KMS-11 (cell line): ENCODE results near the gene MX2.

Source experiments
- H2AFZ ChIP-seq: fragments of 200-600 bp; sonication (generic); 2 replicates; pipeline ENCODE4 v1.6.1; 2016; ENCODE audit warnings: antibody characterized with exemption, mixed run types, low read depth
- H3K27ac ChIP-seq: fragments of 200-600 bp; sonication (generic); 2 replicates; pipeline ENCODE4 v1.6.1; 2016; ENCODE audit warnings: mild to moderate bottlenecking, mixed run types
- H3K27me3 ChIP-seq: fragments of 200-600 bp; sonication (generic); 2 replicates; pipeline ENCODE4 v1.6.1; 2017; ENCODE audit warnings: mild to moderate bottlenecking, low read depth, mixed run types, moderate library complexity; ENCODE audit not compliant: insufficient read depth
- H3K36me3 ChIP-seq: fragments of 200-600 bp; sonication (generic); 2 replicates; pipeline ENCODE4 v1.6.1; 2017; ENCODE audit warnings: mild to moderate bottlenecking, mixed run types; ENCODE audit not compliant: insufficient read depth
- H3K4me1 ChIP-seq: fragments of 200-600 bp; sonication (generic); 2 replicates; pipeline ENCODE4 v1.6.1; 2016; ENCODE audit warnings: mild to moderate bottlenecking, low read depth, mixed run types; ENCODE audit not compliant: poor library complexity, severe bottlenecking
- H3K4me2 ChIP-seq: fragments of 200-600 bp; sonication (generic); 2 replicates; pipeline ENCODE4 v1.7.0; 2016; ENCODE audit warnings: mild to moderate bottlenecking, mixed run types
- H3K4me3 ChIP-seq: fragments of 200-600 bp; sonication (generic); IDR thresholded peaks from 2 replicates; pipeline ENCODE4 v1.6.1; 2017; ENCODE audit warnings: low read depth, low read length, mixed read lengths; ENCODE audit not compliant: insufficient read depth
- H3K79me2 ChIP-seq: fragments of 200-600 bp; sonication (generic); 2 replicates; pipeline ENCODE4 v1.6.1; 2016; ENCODE audit warnings: low read depth, mixed run types; ENCODE audit not compliant: insufficient read depth
- H3K9ac ChIP-seq: fragments of 200-600 bp; sonication (generic); 2 replicates; pipeline ENCODE4 v1.6.1; 2016; ENCODE audit warnings: mild to moderate bottlenecking, mixed run types
- H4K20me1 ChIP-seq: fragments of 200-600 bp; sonication (generic); 2 replicates; pipeline ENCODE4 v1.6.1; 2016; ENCODE audit warnings: mild to moderate bottlenecking, mixed run types; ENCODE audit not compliant: insufficient read depth
- TF ChIP-seq, protein P1 (sequence below): fragments of 200-600 bp; sonication (generic); conservative IDR thresholded peaks from 2 replicates; pipeline ENCODE4 v1.6.1; 2017; ENCODE audit warnings: low read depth, mild to moderate bottlenecking, antibody characterized with exemption, low read length, moderate library complexity, mixed read lengths

MX2 gene

DNA sequence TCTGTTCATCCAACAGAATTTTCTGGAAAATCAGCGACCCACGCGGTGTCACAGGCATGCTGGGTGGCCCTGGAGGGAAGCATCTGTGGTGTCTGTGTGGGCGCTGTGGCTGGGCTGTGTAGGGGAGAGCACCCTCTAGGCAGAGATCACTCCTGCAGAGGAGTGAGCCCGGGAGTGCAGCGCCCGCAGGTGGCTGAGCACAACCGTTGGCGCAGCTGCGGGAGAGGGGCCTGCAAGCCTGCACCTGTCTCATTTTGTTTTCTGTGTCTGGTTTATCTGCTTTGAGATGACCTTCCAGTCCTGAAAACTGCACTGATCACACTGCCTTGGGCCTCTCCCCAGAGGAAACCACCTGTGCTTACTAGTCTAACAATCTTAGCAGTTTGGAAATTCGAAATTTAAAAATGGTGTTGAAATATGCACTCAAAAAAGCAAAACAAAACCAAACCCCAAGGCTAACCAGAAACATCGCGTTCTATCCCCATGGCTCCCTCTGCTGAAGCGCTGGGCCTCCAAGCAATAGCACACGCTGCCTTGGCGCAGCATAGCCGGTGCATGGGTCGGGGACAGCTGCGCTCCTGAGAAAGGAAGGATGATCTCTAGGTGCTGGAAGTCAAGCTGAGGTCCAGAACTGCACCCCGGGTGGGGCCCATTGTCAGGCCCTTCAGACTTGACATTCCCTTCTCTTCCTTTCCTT lies 40.5 kb upstream of the MX2 start:
- H3K79me2 ChIP-seq, result no peaks in the 10 kb centered on the region
- peak overlapping the region; percentile 53 for H3K4me2 ChIP-seq
- H2AFZ ChIP-seq, result peak overlapping the region; percentile 24; the same call in 1 of the 2 replicates
- H4K20me1 ChIP-seq, result no peaks in the 10 kb centered on the region
- no peaks in the 10 kb centered on the region for H3K36me3 ChIP-seq
- peak overlapping the region; percentile 50; the same call in 1 of the 2 replicates for H3K9ac ChIP-seq
- H3K4me3 ChIP-seq, result no peak overlapping the region
- TF ChIP-seq, protein P1, sequence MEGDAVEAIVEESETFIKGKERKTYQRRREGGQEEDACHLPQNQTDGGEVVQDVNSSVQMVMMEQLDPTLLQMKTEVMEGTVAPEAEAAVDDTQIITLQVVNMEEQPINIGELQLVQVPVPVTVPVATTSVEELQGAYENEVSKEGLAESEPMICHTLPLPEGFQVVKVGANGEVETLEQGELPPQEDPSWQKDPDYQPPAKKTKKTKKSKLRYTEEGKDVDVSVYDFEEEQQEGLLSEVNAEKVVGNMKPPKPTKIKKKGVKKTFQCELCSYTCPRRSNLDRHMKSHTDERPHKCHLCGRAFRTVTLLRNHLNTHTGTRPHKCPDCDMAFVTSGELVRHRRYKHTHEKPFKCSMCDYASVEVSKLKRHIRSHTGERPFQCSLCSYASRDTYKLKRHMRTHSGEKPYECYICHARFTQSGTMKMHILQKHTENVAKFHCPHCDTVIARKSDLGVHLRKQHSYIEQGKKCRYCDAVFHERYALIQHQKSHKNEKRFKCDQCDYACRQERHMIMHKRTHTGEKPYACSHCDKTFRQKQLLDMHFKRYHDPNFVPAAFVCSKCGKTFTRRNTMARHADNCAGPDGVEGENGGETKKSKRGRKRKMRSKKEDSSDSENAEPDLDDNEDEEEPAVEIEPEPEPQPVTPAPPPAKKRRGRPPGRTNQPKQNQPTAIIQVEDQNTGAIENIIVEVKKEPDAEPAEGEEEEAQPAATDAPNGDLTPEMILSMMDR, result no peak; the same call in 1 of the 2 replicates
- H3K27me3 ChIP-seq, result no peaks in the 10 kb centered on the region
- H3K4me1 ChIP-seq, result peaks cover 37% of the 10 kb centered on the region
- peak overlapping the region; percentile 83 for H3K27ac ChIP-seq

DNA sequence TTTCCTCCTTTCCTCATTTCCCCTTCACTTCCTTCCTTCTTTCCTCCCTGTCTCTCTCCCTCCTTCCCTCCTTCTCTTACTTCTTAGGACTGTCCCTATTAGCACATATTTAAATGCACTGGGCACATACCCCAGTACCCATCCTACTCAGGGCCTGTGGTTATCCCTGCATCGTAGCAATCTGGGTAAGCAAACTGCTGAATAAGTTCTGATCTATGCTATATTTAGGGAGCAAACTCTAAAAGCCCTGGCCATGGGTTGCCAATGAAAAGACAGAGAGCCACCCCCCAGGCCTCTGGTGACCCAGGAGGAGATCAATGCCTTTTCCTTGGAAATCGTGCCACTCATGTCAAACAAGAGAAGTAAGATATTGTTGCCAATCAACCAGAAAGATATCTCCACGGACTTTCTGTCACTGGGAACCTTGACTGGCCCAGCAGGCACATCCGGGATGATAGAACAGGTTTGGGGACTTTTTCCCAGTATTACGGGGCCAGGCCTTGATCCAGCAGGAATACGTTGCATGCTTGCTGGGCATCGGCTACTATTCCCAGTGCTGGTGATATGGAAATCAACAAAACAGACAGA lies 39.8 kb upstream of the MX2 start:
- Histone ChIP-seq H2AFZ (peak overlapping the region; percentile 24; the same call in 1 of the 2 replicates), H3K4me1 (peaks cover 37% of the 10 kb centered on the region)

DNA sequence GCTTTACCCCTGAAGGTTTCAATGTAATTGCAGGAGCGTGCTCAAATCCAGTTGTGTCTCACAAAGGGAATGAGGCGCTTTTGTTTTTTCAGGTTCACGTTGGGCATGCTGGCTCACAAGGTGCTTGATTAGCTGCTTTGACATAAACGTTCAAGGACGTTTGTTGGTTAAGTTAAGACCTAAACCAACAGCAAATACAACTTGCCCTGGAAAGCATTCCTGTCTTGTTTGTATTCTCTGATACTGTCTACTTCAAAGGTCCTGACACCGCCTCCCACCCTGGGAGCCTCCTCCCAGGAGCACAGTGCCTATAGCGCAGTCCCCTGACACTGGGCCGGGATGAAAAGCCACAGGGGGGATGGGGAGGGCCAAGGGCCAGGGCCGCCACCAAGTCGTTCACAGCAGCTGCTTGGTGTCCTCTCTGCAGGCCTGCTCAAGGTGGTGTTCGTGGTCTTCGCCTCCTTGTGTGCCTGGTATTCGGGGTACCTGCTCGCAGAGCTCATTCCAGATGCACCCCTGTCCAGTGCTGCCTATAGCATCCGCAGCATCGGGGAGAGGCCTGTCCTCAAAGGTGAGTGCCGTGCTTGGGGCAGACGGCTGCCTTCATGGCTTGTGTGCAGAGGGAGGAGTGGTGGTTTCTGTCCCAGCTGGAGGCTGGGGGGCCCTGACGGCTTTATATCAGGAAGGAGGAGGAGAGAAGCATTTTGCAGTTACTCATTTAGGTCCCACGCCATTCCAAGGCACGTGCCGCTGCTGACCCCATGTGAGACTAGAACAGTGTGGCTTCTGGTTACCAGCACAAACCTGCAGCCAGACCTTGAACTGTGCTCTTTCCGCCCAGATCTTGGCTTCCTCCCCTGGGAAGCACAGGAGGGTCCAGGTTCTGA lies 39.1 kb upstream of the MX2 start:
- Histone ChIP-seq H3K4me3 (no peak overlapping the region), H3K9ac (peak overlapping the region; percentile 50; the same call in 1 of the 2 replicates), H2AFZ (no peak overlapping the region), H3K4me2 (peak overlapping the region; percentile 53), H3K4me1 (peaks cover 37% of the 10 kb centered on the region), H4K20me1 (no peaks in the 10 kb centered on the region), H3K36me3 (no peaks in the 10 kb centered on the region), H3K79me2 (no peaks in the 10 kb centered on the region), H3K27me3 (no peaks in the 10 kb centered on the region), H3K27ac (peak overlapping the region; percentile 83)
- TF ChIP-seq, protein P1, result no peak

More for the DNA sequence above, 39.8 kb upstream of the MX2 start:
- Histone ChIP-seq H3K79me2 (no peaks in the 10 kb centered on the region), H3K27ac (peak overlapping the region; percentile 83), H3K9ac (peak overlapping the region; percentile 50; the same call in 1 of the 2 replicates), H4K20me1 (no peaks in the 10 kb centered on the region), H3K36me3 (no peaks in the 10 kb centered on the region), H3K4me2 (peak overlapping the region; percentile 53), H3K27me3 (no peaks in the 10 kb centered on the region), H3K4me3 (no peak overlapping the region)
- TF ChIP-seq, protein P1, result no peak

DNA sequence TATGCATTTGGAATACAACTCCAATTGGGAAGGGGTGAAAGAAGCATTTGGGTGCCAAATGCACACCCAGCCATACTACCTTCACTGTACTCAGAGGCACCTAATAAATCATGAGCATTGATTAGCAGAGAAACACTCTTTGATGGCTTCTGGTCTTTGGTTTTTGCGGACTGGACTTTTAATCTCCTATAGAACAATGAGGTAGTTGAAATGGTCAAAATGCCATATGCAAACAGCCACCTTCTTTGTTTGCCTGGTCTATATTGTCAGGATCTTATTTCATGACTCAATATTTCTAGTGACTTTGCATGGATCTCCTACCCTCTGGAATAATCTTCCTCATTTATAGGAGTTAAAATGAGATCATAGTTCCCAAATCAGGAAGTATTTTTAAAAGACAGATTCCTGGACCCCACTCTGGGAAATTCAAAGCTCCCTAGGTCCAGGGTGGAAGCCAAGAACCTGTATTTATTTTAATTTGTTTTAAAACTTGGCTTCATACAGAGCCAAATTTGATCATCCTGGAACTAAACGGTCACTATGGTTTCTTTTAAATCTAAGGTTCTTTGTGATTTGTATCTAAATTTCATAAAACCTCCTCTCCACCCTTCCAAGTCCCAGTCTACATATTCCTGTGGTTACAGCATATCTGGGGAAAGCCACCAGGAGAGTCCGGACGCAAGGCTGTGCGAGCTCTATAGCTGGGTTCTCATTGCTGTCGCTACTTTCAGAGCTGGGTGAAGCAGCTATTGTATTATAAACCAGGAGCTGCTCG lies 36.5 kb upstream of the MX2 start:
- Histone ChIP-seq H4K20me1 (no peaks in the 10 kb centered on the region), H2AFZ (no peak overlapping the region), H3K9ac (no peak overlapping the region), H3K4me2 (no peak overlapping the region), H3K27me3 (no peaks in the 10 kb centered on the region), H3K4me1 (peaks cover 32% of the 10 kb centered on the region), H3K27ac (no peak overlapping the region), H3K36me3 (no peaks in the 10 kb centered on the region), H3K4me3 (no peak overlapping the region), H3K79me2 (no peaks in the 10 kb centered on the region)
- TF ChIP-seq, protein P1, result no peak
